NCI-H2227 (cell line): ENCODE data around the gene CCHCR1.

Experiments used
- DNase-seq: peaks from one replicate; lab custom pipeline; 2025; ENCODE audit not compliant: unreplicated experiment; lab: John Stamatoyannopoulos, UW

CCHCR1 gene

DNA sequence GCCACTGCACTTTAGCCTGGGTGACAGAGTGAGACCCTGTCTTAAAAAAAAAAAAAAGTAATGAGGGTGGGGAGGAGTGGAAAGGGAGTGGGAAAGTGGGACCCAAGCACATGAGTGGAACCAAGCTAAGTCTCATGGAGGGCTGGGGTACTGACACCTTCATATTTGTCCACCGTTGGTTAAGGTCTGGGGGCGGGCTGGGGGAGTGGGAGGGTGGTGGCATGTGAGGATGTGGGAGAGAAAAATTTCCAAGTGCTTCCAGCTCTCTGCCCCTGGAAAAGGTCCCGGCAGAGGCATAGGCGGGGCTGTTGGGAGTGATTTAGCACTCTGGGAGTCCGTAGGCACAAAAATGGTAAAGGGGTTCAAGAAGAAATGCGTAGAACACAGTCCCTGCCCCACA, 24.8 kb downstream of the CCHCR1 start:
- DNase-seq, result no peak

DNA sequence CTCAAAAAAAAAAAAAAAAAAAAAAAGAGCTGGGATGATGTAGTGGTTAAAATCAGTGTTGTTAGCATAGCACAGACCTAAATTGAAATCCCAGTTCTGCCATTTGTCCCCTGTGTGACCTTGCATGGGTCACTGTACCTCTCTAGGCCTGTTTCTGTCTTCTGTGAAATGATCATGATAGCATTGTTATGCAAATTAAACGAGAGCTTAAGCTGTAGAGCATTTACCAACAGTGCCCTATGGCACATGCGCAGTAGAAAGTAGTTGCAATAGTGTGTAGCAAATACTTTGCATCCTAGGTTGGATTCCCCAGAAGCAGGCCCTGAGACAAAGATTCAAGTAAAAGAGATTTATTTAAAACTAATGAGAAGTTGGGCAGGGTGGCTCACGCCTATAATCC, 26.0 kb downstream of the CCHCR1 start:
- no peak for DNase-seq

- no peak for DNase-seq
Observed at GRCh38 chr6:31130751-31131150, 26.9 kb downstream of the CCHCR1 start.

GRCh38 chr6:31129130-31129529, 28.5 kb downstream of the CCHCR1 start:
- DNase-seq, result no peak

DNA sequence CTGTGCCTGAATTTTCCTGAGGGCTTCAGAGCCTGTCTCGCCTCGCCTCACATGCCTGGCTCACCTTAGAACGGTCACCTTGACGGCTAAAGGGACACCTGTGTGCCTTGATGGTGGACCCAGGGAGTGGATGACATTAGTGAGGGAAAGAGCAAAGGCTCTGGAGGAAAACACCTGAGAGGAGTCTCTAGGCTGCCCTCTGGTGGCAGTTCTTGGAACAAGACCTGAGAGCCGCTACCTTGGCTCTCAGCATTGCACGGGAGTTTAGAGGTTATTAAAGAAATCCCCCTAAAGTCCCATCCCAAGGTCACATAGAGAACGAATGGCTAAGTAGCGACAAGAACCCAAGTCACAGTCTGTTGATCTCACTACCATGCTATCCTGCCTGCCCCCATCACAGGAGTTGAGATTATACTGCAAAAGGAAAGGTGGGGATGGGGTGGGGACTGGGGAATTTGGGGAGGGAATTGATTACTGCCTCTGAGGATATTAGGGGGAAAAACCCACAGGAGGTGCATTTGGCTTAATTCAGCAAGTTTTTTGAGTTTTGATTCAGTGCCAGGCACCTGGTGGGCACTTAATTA, 29.4 kb downstream of the CCHCR1 start:
- DNase-seq, result peak; percentile 72

DNA sequence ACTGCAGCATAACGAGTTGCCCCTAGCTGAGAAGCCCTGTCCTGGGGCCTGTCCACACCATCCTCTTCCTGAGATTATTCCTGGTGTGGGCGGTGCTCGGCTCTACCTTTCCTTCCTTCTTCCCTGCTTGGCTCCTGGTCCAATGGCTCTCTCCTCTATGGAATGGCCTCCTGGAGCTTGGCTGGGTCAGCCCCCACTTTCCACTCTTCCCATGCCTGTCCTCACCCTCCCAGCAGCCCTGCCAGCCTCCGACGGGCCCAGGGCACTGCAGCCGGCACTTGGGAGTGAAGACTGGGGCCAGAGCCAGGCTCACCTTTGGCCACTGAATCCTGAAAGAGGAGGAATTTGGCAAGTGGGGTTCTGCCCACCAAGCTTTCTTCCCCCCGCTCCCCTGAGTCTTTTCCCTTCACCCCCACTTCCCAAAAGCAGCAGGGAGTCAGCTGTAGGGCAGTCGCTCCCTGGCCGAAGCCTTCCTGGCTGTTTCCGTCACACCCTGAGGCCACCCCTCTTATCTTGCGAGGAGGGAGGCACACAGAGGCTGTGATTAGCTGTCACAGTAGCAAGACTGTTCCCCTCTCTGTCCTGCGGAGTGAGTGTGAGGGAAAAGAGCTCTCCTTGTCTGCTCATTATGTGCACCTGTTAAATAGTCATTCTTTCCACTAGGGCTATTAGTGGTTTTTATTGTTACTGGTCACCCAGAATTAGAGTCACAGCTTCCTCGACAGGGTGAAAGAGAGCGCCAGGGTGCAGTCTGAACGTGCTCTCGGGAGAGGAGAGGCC, 31.0 kb downstream of the CCHCR1 start:
- no peak for DNase-seq

DNA sequence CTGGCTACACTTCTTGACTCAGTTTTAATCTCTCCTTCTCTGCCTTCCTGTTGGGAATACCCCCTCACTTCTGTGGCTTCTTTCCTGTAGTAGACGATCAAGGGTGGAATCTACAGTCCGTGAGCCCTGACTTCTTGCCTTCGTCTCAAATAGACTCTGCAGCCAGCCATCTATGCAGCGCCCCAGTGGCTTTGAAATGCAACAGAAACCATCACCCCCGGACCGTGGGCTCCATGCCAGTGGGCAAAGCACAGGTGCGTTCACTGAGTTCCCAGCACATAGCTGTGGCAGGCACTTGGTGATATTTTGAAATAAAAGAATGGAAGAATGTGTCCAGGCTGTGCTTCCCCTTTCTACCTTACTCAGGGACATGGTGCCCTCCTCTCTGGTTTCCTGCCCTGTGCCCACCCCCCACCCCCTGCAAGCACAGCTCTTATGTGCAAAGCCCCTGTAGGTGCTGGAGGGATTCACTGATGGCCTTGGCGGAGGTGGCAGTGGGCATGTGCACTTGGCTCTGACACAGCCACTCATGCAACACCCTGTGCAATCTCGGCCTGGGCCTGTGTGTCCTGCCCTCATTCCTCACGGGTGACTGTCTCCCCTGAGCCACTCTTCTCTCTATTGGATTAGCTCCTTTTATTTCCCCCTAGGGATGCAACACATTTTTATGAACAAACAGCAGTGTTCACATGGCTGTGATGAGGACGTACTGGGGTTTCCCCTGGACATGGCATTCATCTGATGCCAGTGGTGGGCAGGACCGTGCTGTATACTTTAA, 31.8 kb downstream of the CCHCR1 start:
- no peak for DNase-seq

DNA sequence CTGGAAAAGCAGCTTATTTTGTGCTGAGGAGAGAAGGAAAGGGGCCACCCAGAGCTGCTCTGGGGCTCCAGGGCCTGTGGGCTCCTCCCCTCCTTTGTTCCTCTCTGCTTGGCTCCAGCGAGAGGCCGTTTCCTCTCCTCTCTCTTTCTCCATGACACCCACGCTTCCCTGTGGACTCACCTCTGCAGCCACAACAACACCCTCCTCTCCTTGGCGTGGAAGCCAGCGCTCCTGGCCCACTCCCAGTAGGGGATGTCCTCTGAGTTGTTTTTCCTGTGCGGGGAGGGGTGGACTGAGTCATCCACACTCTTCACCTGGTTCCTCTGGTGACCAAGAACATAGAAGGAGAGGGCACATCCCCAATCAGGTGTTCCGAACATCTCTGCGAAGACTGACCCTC, 32.4 kb downstream of the CCHCR1 start:
- DNase-seq, result no peak

GRCh38 chr6:31122791-31123706, 34.6 kb downstream of the CCHCR1 start:
- peak; percentile 42 for DNase-seq

DNA sequence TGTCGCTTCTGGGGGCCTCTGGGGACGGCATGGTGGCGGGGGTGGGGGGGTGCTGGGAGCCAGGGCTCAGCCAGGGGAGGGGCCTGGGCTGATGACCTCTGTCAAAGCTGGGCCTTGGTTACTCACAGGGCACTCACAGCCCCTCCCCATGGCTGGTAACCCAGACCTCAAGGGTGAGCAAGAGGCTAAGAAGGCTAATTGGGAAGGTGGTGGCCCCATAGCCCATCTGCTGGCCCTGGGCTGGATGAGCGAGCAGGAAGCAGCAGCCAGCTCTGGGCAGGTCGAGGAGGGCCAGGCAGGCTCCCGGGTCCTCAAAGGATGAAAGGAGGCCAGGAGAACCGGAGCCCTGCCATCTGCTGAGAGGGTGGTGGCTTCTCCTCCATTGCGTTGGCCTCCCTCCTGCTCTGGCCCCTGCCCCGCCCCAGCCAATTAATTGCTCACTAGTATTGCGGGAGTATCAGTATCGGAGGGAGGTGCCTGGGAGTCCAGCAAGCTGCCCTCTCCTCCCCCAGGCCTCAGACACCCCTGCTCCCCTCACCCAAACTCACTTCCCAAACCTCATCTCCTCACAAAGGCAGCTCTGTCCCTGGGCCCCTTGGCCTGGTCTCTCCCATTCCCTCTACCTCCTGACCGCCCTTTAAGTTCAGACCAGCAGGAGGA, 36.3 kb downstream of the CCHCR1 start:
- DNase-seq, result no peak

- DNase-seq, result no peak
Observed at GRCh38 chr6:31120151-31120915, 37.3 kb downstream of the CCHCR1 start, which contains the start of gene CDSN. Gene CDSN, minus strand, starts transcription at chr6:31120446. Its CDS starts 27 bp downstream, at chr6:31120419.

- DNase-seq, result no peak
Observed at GRCh38 chr6:31118178-31118577, 39.4 kb downstream of the CCHCR1 start.

- DNase-seq, result no peak
Observed at GRCh38 chr6:31116661-31117385, 40.8 kb downstream of the CCHCR1 start.

DNA sequence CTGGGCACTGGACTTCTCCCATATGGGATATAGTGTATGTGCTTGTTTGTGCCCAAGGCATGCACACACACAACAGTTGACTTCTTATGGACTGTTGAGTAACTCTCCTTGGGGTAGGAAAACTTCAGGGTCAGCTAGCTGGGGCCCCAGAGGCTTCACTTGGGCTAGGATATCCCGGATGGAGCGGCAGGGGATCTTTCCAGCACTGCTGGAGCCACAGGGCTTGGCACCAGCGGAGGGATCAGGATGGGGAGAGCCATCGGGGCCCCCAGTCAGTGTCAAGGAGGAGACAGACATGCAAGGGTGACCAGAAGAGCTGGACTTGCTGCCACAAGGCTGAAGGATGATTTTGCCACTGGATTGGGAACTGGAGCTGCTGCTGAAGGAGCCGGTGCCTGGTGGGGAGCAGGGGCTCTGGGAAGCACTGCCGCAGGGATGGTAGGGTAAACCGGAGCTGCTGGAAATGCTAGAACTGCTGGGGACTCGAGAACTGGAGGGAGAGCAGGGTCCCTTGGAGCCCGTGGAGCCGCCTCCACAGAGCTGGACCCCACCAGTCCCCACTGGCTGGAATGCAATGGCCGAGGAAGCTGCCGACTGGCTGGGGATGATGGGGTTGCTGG, 41.6 kb downstream of the CCHCR1 start:
- DNase-seq, result no peak

GRCh38 chr6:31114970-31115849, 42.4 kb downstream of the CCHCR1 start:
- no peak for DNase-seq

- DNase-seq, result no peak
Observed at GRCh38 chr6:31114541-31114878, 43.1 kb downstream of the CCHCR1 start, which contains the start of gene PSORS1C1. Gene PSORS1C1, plus strand, starts transcription at chr6:31114800. Its CDS starts 14,833 bp downstream, at chr6:31129633.

GRCh38 chr6:31113861-31114540, 43.6 kb downstream of the CCHCR1 start:
- DNase-seq, result no peak
